ENCODE results near the gene PSG11.
"Not testable (repeated sequence)": the region's sequence is repeated elsewhere in the genome, so short reads cannot be mapped to it uniquely, and the experiment has no call there.

PSG11 gene

DNA sequence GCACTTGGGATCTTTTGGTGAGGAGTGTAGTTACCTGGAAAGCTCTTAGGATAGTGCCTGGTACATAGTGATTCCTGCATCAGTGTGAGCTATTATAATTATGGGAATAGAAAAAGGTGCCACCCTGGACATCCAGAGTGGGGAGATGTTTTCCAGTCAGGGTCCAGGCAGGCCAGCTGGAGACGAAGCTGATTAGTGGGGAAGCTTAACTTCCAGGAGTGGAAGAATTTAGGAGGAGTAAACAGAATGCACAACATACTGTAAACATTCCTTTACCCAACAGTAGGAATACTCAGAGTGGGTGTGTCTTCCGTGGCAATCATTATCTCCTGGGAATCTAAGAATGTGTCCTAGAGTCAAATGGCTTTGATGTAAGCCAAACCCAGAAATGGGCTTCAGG is 23.3 kb downstream of the PSG11 start:
- DNase-seq (ENCODE audit: extremely low spot score); CTCF ChIA-PET; POLR2A ChIA-PET: not testable (repeated sequence)

DNA sequence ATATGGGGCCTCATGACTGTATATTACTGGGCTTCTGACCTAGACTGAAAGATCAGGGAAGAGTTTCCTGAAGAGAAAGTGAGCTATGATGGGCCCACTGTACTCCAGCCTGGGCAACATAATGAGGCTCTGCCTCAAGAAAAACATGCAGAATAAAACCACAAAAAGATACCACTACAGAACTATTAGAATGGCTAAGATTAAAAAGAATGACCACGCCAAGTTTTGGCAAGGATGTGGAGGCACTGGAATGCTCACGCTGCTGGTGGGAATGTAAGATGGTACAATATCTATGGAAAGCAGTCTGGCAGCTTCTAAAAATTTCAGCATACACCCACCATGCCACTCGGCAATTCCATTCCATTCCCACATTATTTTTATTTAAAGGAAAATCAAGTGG is 30.1 kb downstream of the PSG11 start:
- CTCF ChIA-PET; DNase-seq (ENCODE audit: extremely low spot score); POLR2A ChIA-PET: not testable (repeated sequence)

DNA sequence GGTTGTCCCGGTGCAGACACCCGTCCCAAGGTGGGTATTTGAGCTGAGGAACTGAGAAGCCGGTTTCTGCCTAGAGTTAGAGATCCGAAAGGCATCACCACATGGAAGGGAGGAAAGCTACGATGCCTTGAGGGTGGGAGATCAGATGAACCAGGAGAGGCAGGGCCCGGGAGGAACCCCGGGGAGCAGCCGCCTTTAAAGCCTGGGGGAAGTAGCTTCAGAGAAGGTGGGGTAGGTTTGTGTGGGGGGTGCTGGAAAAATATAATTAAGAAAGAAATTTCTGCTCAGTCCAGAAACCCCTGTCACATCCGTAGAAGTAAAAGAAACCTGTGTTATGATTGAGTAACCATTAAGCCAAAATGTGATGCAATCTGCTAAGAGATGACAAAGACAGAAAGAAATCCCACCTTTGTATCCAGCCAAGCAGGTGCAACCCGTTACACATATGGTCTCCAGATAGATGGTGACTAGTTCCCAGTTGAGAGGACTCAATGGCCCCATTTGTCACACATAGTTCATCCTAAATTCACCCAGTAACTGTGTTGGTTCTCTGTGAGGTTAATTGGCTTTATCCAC is 34.2 kb downstream of the PSG11 start:
- DNase-seq (ENCODE audit: extremely low spot score); POLR2A ChIA-PET; CTCF ChIA-PET: not testable (repeated sequence)

DNA sequence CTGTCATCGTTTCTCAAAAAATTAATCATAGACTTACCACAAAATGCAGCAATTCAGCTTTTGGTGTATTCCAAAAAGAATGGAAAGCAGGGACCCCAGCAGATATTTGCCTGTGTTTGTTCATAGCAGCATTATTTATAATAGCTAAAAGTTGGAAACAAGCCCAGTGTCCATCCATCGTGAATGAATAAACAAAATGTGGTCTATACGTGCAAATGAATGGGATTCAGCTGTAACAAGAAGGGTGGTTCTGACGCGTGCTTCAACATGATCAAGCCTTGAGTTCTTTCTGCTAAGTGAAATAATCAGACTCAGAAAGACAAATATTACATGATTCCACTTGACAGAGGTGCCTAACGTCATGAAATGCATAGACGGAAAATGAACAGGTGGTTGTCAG is 36.4 kb downstream of the PSG11 start:
- POLR2A ChIA-PET, result no interaction called here
- CTCF ChIA-PET, result no interaction called here

DNA sequence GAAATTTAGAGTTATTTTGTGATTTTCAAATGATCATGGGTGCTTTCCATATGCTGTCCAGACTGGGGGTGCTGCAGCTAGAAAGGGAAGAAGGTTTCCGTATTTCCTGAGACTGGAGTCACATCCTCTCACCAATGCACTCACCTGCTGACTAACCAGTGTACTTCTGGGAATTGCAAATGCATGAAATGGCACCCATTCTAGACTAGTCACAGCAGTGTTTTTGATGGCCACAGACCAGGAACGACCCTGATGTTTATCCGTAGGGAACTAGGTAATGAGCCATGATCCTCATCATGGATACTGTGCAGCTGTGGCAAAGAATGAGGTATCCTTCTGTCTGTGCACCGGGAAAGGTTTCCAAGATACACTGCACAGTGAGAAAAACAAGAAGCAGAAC is 37.1 kb downstream of the PSG11 start:
- DNase-seq (ENCODE audit: extremely low spot score); CTCF ChIA-PET; POLR2A ChIA-PET: not testable (repeated sequence)

More for the DNA sequence above, 36.4 kb downstream of the PSG11 start:
- no peak for DNase-seq (ENCODE audit: extremely low spot score)
- TF ChIP-seq FOXK2 (IDR thresholded peaks at IDR 0.05) (no peak), NFRKB (IDR thresholded peaks at IDR 0.05) (no peak), FOXA1 (IDR thresholded peaks at IDR 0.05) (no peak), HDGF (IDR thresholded peaks at IDR 0.05; ENCODE audit: borderline replicate concordance) (no peak), SP1 (IDR thresholded peaks at IDR 0.05) (no peak), TARDBP (IDR thresholded peaks at IDR 0.05) (no peak), ELF4 (IDR thresholded peaks at IDR 0.05) (no peak), FOXM1 (IDR thresholded peaks at IDR 0.05; ENCODE audit: borderline replicate concordance) (no peak), L3MBTL2 (conservative IDR thresholded peaks at IDR 0.05) (no peak), ZNF384 (IDR thresholded peaks at IDR 0.05) (no peak), LEF1 (IDR thresholded peaks at IDR 0.05; ENCODE audit: borderline replicate concordance) (no peak), CTBP1 (IDR thresholded peaks at IDR 0.05; ENCODE audit: borderline replicate concordance) (no peak), ARNT (IDR thresholded peaks at IDR 0.05) (no peak), SUZ12 (IDR thresholded peaks at IDR 0.05) (no peak), BHLHE40 (IDR thresholded peaks at IDR 0.05; ENCODE audit: borderline replicate concordance) (no peak)
- TF ChIP-seq, protein P1, sequence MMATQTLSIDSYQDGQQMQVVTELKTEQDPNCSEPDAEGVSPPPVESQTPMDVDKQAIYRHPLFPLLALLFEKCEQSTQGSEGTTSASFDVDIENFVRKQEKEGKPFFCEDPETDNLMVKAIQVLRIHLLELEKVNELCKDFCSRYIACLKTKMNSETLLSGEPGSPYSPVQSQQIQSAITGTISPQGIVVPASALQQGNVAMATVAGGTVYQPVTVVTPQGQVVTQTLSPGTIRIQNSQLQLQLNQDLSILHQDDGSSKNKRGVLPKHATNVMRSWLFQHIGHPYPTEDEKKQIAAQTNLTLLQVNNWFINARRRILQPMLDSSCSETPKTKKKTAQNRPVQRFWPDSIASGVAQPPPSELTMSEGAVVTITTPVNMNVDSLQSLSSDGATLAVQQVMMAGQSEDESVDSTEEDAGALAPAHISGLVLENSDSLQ (IDR thresholded peaks at IDR 0.05), result no peak

DNA sequence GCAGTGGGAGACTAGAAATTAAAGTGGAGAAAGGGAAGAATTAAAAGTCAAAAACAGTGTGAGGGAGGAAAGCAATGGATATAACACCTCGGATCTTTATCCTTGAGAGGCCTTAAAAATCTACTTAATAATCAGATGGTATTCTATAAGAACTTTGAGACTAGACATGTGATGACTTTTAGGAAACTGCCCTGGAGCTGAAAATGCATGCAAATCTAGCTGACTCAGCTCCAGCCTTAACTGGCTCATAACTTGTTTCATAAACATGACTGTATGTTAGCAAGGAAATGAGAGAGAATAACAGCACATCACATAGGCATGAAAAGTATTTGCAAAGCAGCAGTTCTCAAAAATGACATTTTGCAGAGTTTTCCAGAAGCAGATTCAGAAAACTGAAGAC is 38.1 kb downstream of the PSG11 start:
- CTCF ChIA-PET, POLR2A ChIA-PET: not testable (repeated sequence)

DNA sequence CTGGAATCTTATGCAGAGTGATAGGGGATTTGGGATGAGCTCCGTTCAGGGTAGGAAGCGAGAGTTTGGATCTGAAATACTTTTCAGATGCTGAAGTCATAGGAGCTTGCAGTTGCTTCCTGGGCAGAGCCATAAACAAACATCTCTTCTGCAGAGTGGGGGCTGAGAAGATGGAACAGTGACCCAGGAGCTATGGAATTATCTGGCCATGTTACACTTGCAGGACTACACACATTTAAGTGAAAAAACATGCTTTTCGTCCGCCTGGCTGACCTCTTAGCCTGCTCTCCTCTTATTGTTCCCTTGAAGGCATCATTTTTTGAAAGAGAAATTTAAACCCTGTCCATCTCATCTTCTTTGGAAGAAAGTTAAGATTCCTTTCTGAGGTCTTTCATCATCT is 40.7 kb downstream of the PSG11 start:
- POLR2A ChIA-PET, result no interaction called here
- no peak for DNase-seq (ENCODE audit: extremely low spot score)
- CTCF ChIA-PET, result no interaction called here
- TF ChIP-seq TARDBP (IDR thresholded peaks at IDR 0.05) (no peak), ELF4 (IDR thresholded peaks at IDR 0.05) (no peak), FOXM1 (IDR thresholded peaks at IDR 0.05; ENCODE audit: borderline replicate concordance) (no peak), FOXK2 (IDR thresholded peaks at IDR 0.05) (no peak), FOXA1 (IDR thresholded peaks at IDR 0.05) (no peak), SUZ12 (IDR thresholded peaks at IDR 0.05) (no peak), HDGF (IDR thresholded peaks at IDR 0.05; ENCODE audit: borderline replicate concordance) (no peak), L3MBTL2 (conservative IDR thresholded peaks at IDR 0.05) (no peak), LEF1 (IDR thresholded peaks at IDR 0.05; ENCODE audit: borderline replicate concordance) (no peak), SP1 (IDR thresholded peaks at IDR 0.05) (no peak)
- TF ChIP-seq, protein P1 (IDR thresholded peaks at IDR 0.05), result no peak

More for the DNA sequence above, 38.1 kb downstream of the PSG11 start:
- DNase-seq (ENCODE audit: extremely low spot score), result not testable (repeated sequence)

DNA sequence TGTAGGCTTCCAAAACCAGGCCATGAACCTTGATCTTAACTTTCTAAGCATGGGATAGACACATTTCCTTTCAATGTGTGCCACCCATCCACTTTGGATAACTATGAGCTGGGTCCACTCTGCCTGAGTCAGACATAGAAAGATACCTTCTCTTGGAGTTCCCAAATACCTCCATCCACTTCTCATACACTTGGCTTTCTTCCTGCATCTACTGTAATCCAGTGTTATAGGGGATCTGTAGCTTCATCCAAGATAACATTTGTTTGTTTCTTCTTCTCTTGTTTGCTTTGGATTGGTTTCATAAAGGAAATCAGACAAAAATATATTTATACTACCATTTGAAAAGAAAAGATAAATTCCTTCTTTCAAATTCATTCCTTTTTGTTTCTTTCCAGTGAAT is 44.2 kb downstream of the PSG11 start:
- CTCF ChIA-PET; DNase-seq (ENCODE audit: extremely low spot score); POLR2A ChIA-PET: not testable (repeated sequence)

DNA sequence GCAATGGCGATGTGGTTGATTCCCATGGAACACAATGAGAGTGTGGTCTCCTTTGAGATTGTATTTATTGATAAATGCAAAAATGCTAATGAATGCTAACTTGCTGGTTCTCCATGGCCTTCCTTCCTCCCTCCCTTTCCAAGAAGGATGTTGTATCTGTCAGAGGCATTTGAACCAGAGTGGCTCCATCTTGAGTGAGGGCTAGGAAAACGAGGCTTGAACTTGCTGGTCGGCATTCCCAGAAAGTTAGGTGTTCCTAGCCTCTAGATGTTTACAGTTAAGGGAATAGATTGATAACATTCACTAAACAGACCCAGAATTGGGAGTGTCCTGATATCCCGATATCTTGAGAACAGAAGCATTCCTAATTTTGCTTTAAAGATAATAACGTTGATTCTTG is 54.8 kb downstream of the PSG11 start:
- POLR2A ChIA-PET, result not testable (repeated sequence)

DNA sequence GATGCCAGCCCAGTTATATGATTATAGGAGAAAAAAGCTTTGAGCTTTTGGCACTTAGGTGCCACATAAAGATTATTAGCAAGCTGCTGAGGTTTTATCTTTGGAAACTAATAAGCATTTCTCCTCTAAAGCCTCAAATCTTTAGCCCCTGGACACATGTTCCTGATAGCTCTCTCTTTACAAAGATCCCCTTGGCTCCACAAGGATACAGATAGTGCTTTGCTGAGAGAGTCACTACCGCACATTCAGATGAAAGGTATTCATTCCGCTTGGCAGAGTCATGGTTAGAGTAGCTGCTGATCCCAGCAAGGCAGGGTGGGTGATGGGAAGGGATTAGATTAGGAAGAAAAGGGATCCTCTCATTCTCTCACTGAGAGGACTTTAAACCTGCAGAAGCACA is 61.1 kb downstream of the PSG11 start:
- ChIA-PET CTCF (no interaction called here), POLR2A (no interaction called here)
- DNase-seq (ENCODE audit: extremely low spot score), result no peak
- TF ChIP-seq ELF4 (IDR thresholded peaks at IDR 0.05), result no peak

More for the DNA sequence above, 54.8 kb downstream of the PSG11 start:
- CTCF ChIA-PET; DNase-seq (ENCODE audit: extremely low spot score): not testable (repeated sequence)

Measured in HEK293T (cell line).